HL-60/S4 treated with retinoic acid at 250 ng/mL for 4 days and 3 days (cell line): Measurements from ENCODE around the gene PRMT7.

Experiments used
- in situ Hi-C: fragments of 300-500 bp; cut with MboI; formaldehyde crosslinking; loops from 2 replicates; pipeline ENCODE4 v1.7.0; 2022; ENCODE audit warnings: low sequenced_read_pairs

The PRMT7 gene

GRCh38 chr16:68345351-68345810, 34.6 kb downstream of the PRMT7 start:
- in situ Hi-C loops, result no loop called here

- in situ Hi-C loops, result no loop called here
Observed at GRCh38 chr16:68345958-68346635, 35.3 kb downstream of the PRMT7 start.

- in situ Hi-C loops, result no loop called here
Observed at GRCh38 chr16:68346892-68347480, 36.2 kb downstream of the PRMT7 start.

GRCh38 chr16:68347605-68348004, 36.8 kb downstream of the PRMT7 start:
- in situ Hi-C loops, result no loop called here

GRCh38 chr16:68348639-68349445, 38.0 kb downstream of the PRMT7 start:
- in situ Hi-C loops, result no loop called here

- in situ Hi-C loops, result no loop called here
Observed at GRCh38 chr16:68349838-68350410, 39.1 kb downstream of the PRMT7 start.

GRCh38 chr16:68350813-68351350, 40.1 kb downstream of the PRMT7 start:
- in situ Hi-C loops, result no loop called here

GRCh38 chr16:68351463-68351862, 40.6 kb downstream of the PRMT7 start:
- in situ Hi-C loops, result no loop called here

GRCh38 chr16:68351991-68352431, 41.2 kb downstream of the PRMT7 start:
- in situ Hi-C loops, result no loop called here

- in situ Hi-C loops, result no loop called here
Observed at GRCh38 chr16:68353366-68353765, 42.5 kb downstream of the PRMT7 start.

GRCh38 chr16:68354816-68355215, 44.0 kb downstream of the PRMT7 start:
- in situ Hi-C loops, result no loop called here

- in situ Hi-C loops, result no loop called here
Observed at GRCh38 chr16:68355447-68356248, 44.8 kb downstream of the PRMT7 start.

- in situ Hi-C loops, result no loop called here
Observed at GRCh38 chr16:68356249-68356918, 45.6 kb downstream of the PRMT7 start.

GRCh38 chr16:68356919-68357286, 46.1 kb downstream of the PRMT7 start:
- in situ Hi-C loops, result no loop called here

- in situ Hi-C loops, result no loop called here
Observed at GRCh38 chr16:68357521-68357922, 46.7 kb downstream of the PRMT7 start.

GRCh38 chr16:68357923-68358322, 47.1 kb downstream of the PRMT7 start:
- in situ Hi-C loops, result no loop called here

- in situ Hi-C loops, result no loop called here
Observed at GRCh38 chr16:68358951-68359350, 48.1 kb downstream of the PRMT7 start.

GRCh38 chr16:68359398-68360191, 48.8 kb downstream of the PRMT7 start:
- in situ Hi-C loops, result no loop called here

- in situ Hi-C loops, result no loop called here
Observed at GRCh38 chr16:68360547-68360946, 49.7 kb downstream of the PRMT7 start.
